ENCODE results near the gene TSEN15.
"Not testable (repeated sequence)": the region's sequence is repeated elsewhere in the genome, so short reads cannot be mapped to it uniquely, and the experiment has no call there.

GRCh38 chr1:184096580-184096979, 45.0 kb downstream of the TSEN15 start:
- TF ChIP-seq FOXK2 (IDR thresholded peaks at IDR 0.05); CTCF (IDR thresholded peaks at IDR 0.05 in 2 of 3, conservative IDR thresholded peaks at IDR 0.05 in 1 of 3; ENCODE audit: control insufficient read depth in 2 of 3, extremely low read depth in 1 of 3, insufficient read depth in 1 of 3, low read depth in 3 of 3, low read length in 3 of 3); RAD21 (IDR thresholded peaks at IDR 0.05; ENCODE audit: insufficient read depth, low read depth, low read length); ATF2 (IDR thresholded peaks at IDR 0.05; ENCODE audit: low read length); FOXM1 (IDR thresholded peaks at IDR 0.05; ENCODE audit: low read depth, low read length); EZH2 (IDR thresholded peaks at IDR 0.05; ENCODE audit: borderline replicate concordance, control insufficient read depth, low read depth, low read length): not testable (repeated sequence)
